ENCODE measurements around the gene CDK18.

GRCh38 chr1:205458777-205459566 lies 45.5 kb upstream of the CDK18 start:
- TF ChIP-seq CTCF (conservative IDR thresholded peaks at IDR 0.05 in 1 of 2, IDR thresholded peaks at IDR 0.05 in 1 of 2; ENCODE audit: extremely low read depth in 1 of 2, insufficient read depth in 1 of 2, low read depth in 1 of 2, low read length in 2 of 2) (no peak), EZH2 (IDR thresholded peaks at IDR 0.05; ENCODE audit: borderline replicate concordance, low read length) (no peak)

Measured in mammary epithelial cell (primary cell).